Astrocyte (in vitro differentiated cells and primary cell): ENCODE measurements around the gene PSMA7.

Experiments
- EZH2 ChIP-seq: IDR thresholded peaks from 2 replicates; pipeline ENCODE4 v1.6.1; 2012; ENCODE audit warnings: mild to moderate bottlenecking, low read length, inconsistent platforms; ENCODE audit not compliant: insufficient read depth
- TF ChIP-seq, protein P1 (sequence below): IDR thresholded peaks from 2 replicates; pipeline ENCODE4 v1.5.1; 2011; ENCODE audit warnings: low read depth, mild to moderate bottlenecking, inconsistent platforms, low read length, moderate library complexity; ENCODE audit not compliant: insufficient read depth

DNA sequence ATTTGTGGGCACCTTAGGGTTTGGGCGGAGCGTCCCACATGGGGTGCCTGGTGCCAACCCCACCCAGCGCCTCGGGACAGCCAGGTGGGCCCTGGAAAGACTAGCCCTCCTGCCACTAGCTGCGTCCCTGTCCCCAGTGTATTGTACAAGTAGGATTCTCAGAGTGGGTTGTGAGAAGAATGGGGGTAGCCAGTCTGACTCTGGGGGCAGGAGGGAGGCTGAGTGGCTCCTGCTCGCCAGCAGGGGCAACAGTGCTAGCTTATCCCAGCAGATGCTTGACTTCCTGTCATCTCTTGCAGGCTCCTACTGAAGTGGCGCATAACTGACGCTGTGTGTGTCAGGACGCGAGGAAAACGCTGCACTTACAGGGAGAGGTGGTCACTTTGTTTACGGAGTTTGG, 9.3 kb downstream of the PSMA7 start:
- TF ChIP-seq, protein P1, sequence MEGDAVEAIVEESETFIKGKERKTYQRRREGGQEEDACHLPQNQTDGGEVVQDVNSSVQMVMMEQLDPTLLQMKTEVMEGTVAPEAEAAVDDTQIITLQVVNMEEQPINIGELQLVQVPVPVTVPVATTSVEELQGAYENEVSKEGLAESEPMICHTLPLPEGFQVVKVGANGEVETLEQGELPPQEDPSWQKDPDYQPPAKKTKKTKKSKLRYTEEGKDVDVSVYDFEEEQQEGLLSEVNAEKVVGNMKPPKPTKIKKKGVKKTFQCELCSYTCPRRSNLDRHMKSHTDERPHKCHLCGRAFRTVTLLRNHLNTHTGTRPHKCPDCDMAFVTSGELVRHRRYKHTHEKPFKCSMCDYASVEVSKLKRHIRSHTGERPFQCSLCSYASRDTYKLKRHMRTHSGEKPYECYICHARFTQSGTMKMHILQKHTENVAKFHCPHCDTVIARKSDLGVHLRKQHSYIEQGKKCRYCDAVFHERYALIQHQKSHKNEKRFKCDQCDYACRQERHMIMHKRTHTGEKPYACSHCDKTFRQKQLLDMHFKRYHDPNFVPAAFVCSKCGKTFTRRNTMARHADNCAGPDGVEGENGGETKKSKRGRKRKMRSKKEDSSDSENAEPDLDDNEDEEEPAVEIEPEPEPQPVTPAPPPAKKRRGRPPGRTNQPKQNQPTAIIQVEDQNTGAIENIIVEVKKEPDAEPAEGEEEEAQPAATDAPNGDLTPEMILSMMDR: no peak
- TF ChIP-seq EZH2: no peak
